IPS-11a (cell line): Measurements from ENCODE around the gene TOLLIP.

Experiments used
- H3K4me3 ChIP-seq: one replicate; pipeline ENCODE4 v1.5.1; 2013; ENCODE audit warnings: low read depth, low read length, control low read depth

Gene TOLLIP

GRCh38 chr11:1234771-1235305, 74.6 kb downstream of the TOLLIP start:
- no peak overlapping the region for H3K4me3 ChIP-seq

GRCh38 chr11:1234054-1234720, 75.2 kb downstream of the TOLLIP start:
- no peak overlapping the region for H3K4me3 ChIP-seq

DNA sequence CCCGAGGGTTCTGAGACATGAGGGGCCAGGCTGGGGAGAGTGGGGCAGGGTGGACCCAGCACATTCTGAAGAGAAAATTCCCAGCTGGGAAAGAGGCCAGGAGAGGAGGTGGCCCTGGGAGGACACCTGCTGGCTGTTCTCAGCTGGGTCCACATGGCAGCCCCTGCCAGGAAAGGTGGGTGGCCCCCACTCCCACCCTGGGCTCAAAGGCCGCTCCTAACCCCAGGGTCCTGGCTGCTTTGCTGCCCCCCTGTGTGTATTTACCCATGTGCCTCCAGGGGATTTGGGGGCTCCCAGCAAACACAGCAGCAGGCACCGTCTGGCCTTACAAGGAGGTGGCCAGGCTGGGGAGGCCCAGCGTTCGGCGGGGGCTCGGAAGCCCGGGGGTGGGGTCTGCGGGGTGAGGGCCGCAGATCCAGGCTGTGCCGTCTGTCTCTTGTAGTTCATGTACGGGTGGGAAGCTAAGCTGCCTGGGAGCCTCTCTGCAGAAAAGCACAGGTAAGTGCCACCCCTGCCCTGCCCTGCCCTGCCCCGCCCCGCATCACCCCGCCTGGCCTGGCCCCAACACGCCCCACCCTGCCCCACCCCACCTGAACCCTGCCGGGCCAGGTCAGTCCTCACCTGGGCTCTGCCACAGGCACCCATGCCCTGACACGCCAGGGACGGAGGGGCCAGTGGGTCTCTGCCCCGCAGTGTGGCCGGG, 75.9 kb downstream of the TOLLIP start:
- no peak overlapping the region for H3K4me3 ChIP-seq

- H3K4me3 ChIP-seq: no peak overlapping the region
These were observed 76.5 kb downstream of the TOLLIP start for GRCh38 chr11:1232883-1233321.

DNA sequence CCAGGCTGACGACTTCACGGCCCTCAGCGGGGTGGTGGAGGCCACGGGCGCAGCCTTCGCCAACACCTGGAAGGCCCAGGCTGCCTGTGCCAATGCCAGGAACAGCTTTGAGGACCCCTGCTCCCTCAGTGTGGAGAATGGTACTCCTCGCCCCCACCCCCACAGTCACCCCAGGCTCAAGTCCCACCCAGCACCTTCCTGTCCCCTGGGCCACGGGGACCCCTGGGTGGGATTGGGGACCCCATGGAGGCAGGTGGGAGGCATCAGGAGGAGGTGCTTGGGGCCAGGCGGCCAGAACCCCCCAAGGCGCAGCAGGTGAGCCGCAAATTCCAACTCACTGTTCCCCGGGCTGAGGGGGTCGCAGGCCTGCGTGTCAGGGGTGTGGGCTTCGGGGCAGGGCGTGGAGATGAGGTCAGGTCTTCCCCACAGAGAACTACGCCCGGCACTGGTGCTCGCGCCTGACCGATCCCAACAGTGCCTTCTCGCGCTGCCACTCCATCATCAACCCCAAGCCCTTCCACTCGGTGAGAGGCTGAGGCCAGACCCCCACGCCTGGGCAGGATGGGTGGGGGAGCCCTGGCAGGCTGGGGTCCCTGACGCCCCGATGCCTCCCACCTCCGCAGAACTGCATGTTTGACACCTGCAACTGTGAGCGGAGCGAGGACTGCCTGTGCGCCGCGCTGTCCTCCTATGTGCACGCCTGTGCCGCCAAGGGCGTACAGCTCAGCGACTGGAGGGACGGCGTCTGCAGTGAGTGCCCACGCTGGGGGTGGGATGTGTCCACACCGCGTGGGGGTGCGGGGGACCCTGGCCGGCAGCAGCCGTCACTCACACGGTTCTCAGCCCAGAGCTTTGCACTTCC, 77.2 kb downstream of the TOLLIP start:
- no peak overlapping the region for H3K4me3 ChIP-seq

DNA sequence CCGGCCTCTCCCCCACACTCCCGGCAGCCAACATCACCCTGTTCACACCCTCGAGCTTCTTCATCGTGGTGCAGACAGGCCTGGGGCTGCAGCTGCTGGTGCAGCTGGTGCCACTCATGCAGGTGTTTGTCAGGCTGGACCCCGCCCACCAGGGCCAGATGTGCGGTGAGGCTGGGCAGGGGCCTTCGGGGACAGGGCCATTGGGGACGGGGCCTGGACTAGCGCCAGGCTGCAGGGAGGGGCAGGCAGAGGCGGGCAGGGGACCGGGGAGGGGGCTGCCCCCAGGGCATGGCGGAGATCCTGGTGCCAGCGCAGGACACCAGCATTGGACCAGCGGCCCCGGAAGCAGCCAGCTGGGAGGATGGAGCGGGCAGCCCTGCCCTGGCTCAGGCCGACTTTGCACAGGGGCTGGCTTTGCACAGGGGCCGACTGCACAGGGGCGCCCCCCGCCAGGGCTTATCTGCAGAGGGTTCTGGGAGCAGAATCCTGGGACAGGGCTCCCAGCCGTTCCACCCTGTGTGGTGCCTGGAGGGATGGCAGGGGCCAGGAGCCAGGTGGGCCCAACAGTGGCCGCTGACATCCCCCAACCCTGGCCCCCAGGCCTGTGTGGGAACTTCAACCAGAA, 77.9 kb downstream of the TOLLIP start:
- no peak overlapping the region for H3K4me3 ChIP-seq

- H3K4me3 ChIP-seq: no peak overlapping the region
These were observed 78.7 kb downstream of the TOLLIP start for GRCh38 chr11:1230456-1231395.

- H3K4me3 ChIP-seq: no peak overlapping the region
These were observed 79.3 kb downstream of the TOLLIP start for GRCh38 chr11:1230121-1230455.

DNA sequence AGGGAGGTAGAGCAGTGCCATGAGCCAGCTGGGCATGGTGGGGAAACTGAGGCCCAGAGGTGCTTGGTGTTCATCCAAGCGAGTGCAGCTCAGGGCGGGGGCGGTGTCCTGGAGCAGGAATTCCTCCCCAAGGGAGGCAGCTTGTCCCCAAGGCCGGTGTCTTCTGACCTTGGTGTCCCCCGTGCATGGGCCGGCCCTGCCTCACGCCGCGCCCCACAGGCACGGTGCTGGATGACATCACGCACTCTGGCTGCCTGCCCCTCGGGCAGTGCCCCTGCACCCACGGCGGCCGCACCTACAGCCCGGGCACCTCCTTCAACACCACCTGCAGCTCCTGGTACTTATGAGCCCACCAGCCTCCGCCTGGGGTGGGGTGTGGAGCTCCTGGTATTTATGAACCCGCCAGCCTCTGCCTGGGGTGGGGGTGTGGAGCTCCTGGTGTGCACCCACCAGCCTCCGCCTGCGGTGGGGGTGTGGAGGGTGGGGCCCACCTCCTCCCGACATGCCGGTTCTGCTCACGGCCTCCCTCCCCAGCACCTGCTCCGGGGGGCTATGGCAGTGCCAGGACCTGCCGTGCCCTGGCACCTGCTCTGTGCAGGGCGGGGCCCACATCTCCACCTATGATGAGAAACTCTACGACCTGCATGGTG, 79.8 kb downstream of the TOLLIP start:
- no peak overlapping the region for H3K4me3 ChIP-seq

GRCh38 chr11:1228921-1229451, 80.4 kb downstream of the TOLLIP start:
- no peak overlapping the region for H3K4me3 ChIP-seq

DNA sequence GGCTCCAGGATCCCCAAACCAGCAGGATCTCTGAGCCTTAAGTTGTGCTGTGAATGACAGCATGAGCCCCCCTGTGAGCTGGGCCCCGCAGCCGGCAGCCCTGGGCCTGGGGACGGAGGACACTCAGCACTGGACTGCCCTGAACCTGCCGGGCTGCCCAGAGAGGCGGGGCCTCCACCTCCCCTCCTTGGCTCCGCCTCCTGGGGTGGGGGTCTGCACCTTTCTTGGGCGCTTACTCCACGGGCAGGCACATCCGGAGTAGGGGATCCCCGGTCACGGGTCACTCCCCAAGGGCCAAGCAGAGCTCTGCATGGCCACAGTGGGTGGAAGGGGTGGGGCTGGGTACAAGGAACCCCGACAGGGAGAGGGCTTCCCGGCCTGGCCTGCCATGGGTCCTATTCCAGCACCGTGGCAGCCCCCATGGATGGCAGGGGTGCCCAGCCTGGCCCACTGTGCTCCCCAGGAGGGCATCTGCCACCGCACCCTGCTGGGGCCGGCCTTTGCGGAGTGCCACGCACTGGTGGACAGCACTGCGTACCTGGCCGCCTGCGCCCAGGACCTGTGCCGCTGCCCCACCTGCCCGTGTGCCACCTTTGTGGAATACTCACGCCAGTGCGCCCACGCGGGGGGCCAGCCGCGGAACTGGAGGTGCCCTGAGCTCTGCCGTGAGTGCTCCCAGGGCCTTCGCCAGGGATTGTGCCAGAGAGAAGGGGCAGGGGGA, 81.2 kb downstream of the TOLLIP start:
- H3K4me3 ChIP-seq: no peak overlapping the region

- no peak overlapping the region for H3K4me3 ChIP-seq
These were observed 81.8 kb downstream of the TOLLIP start for GRCh38 chr11:1227551-1228100.

DNA sequence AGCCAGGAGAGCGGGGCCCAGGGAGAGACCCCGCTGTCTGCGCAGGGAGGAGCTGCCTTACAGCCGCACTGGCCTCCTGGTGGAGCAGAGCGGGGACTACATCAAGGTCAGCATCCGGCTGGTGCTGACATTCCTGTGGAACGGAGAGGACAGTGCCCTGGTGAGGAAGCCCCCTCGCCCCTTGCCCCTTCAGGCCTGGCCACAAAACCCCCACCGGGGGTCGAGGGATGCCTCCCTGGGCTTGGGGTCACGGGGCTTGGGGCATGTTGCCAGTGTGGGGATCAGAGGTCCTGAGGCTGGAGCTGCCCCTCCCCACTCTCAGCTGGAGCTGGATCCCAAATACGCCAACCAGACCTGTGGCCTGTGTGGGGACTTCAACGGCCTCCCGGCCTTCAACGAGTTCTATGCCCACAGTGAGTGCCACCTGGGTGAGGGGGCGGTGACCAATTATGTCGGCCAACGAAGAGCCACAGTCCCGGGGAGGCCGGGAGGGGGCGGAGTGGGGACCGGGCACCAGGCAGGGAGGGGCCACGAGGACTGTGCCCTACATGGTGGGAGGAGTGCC, 82.4 kb downstream of the TOLLIP start:
- no peak overlapping the region for H3K4me3 ChIP-seq

GRCh38 chr11:1226226-1226985, 83.0 kb downstream of the TOLLIP start:
- H3K4me3 ChIP-seq: no peak overlapping the region

DNA sequence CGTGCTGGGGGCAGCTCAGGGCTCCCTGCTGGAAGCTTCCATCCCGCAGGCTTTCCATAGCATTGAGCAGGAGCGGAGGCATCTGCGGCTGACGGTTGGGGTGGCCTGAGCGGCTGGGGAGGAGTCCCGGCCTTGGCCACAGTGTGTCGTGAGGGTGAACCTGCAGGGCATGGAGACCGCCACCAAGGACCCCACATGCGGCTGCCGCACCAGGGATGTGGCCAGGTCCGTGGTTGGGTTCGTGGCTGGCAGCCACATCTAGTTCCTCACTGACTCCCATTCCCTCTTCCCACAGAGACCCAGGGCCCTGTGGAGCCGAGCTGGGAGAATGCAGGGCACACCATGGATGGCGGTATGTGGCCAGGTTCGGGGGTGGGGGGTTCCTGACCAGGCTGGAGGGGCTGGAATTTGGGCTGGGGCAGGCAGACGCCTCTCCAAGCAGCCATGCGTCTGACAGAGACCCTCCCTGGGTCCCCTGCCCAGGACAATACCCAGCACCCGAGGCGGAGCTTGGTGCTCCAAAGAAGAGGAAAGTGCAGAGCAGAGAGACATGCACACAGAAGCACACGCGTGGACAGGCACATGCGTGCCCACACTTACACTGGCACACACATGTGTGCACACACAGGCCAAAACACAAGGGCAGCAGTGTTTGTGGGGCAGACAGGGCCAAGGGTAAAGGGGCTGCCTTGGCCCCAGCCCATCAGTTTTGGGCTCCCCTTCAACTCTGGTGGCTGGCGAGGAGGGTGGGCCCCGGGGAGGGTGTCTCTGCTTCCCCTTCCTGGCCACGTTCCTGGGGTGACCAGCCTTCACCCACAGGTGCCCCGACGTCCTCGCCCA, 83.8 kb downstream of the TOLLIP start:
- no peak overlapping the region for H3K4me3 ChIP-seq
